ENCODE results near the gene ITGA8.
"Not testable (repeated sequence)": the region's sequence is repeated elsewhere in the genome, so short reads cannot be mapped to it uniquely, and the experiment has no call there.

ITGA8 gene

DNA sequence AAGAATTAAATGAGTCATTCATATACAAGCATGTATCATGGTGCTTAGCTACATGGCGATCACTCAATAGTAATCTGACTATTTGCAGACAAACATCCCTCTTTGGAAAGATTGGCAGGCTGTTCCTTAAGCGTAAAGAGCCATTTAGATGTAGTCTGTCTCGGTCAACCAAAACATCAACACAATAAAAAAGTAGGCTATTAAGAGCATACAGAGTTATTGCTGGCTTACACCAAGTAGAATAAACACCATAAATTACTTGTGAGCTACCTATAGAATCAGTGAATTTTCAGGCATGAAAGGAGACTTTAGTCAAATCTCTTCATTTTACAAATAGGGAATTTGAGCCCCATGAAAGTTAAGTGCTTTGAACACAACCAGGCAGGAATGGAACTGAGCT, 176.9 kb downstream of the ITGA8 start:
- Mint-ChIP-seq H3K4me3 (no peak overlapping the region), H3K27me3 (peaks cover 8% of the 10 kb centered on the region), H3K27ac (no peak overlapping the region), H3K36me3 (no peaks in the 10 kb centered on the region), H3K4me1 (no peaks in the 10 kb centered on the region), H3K9me3 (peaks cover 25% of the 10 kb centered on the region)
- no peak for ATAC-seq

DNA sequence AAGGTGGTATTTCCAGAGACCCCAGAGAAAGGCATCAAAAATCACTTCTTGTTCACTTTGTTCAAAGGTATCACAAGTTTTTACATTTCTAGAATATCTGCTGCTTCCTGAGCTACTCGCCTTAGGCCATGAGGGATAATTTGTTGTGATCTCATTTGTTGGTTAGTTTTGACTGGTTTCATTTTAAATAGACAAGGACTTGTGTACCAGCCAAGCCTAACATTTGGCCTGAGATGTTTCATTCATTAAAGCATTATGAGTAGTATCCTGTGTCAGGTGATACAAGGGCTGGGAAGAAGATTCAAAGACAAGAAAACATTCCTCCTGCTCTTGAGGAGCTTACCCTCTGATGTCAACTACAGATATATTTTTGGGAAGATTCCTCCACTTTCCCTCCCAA, 178.3 kb downstream of the ITGA8 start:
- no peak for ATAC-seq

DNA sequence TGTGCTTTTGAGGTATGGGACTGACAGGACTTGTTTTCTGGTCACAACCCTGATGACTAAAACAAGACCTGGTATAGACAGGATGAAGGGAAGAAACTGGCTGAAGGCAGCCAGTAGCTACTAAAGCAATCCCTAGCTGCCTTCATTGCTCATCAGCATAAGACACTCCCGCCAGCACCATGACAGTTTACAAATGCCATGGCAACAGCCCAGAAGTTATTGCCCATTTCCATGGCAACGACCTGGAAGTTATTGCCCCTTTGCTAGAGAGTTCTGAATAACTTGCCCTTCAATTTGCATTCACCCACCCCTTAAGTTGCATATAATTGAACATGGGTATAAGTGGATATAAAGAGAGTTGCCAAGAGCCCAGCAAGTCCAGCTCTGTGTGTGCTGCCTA, 179.0 kb downstream of the ITGA8 start:
- H3K4me1 Mint-ChIP-seq = no peaks in the 10 kb centered on the region
- no peak overlapping the region for H3K4me3 Mint-ChIP-seq
- H3K27ac Mint-ChIP-seq = no peak overlapping the region
- no peak for ATAC-seq
- H3K36me3 Mint-ChIP-seq = no peaks in the 10 kb centered on the region
- H3K27me3 Mint-ChIP-seq = no peaks in the 10 kb centered on the region
- peaks cover 17% of the 10 kb centered on the region for H3K9me3 Mint-ChIP-seq

More for the DNA sequence above, 178.3 kb downstream of the ITGA8 start:
- no peak overlapping the region for H3K4me3 Mint-ChIP-seq
- peaks cover 4% of the 10 kb centered on the region for H3K27me3 Mint-ChIP-seq
- no peaks in the 10 kb centered on the region for H3K4me1 Mint-ChIP-seq
- no peaks in the 10 kb centered on the region for H3K36me3 Mint-ChIP-seq
- peaks cover 21% of the 10 kb centered on the region for H3K9me3 Mint-ChIP-seq
- no peak overlapping the region for H3K27ac Mint-ChIP-seq

DNA sequence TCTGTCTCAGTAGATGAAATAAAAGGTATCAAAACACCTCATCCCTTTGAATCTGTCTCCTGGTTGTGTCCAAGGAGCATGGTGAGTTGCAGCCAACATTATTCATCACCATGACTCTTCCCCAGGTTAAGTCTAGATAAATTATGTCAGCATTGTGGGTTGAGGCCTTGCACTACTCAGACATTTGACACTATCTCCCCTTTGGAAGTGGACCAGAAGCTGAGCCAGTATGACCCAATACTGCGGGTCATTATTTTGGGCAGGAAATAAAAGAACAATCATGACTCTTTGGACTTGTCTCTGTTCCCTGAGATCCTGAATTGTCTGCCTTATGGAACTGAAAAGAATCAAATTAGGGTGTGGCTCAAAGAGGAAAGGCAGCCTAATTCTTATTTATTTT, 180.5 kb downstream of the ITGA8 start:
- no peaks in the 10 kb centered on the region for H3K27me3 Mint-ChIP-seq
- peaks cover 11% of the 10 kb centered on the region for H3K9me3 Mint-ChIP-seq
- no peaks in the 10 kb centered on the region for H3K36me3 Mint-ChIP-seq
- no peaks in the 10 kb centered on the region for H3K4me1 Mint-ChIP-seq
- no peak for ATAC-seq
- no peak overlapping the region for H3K27ac Mint-ChIP-seq
- H3K4me3 Mint-ChIP-seq = no peak overlapping the region

DNA sequence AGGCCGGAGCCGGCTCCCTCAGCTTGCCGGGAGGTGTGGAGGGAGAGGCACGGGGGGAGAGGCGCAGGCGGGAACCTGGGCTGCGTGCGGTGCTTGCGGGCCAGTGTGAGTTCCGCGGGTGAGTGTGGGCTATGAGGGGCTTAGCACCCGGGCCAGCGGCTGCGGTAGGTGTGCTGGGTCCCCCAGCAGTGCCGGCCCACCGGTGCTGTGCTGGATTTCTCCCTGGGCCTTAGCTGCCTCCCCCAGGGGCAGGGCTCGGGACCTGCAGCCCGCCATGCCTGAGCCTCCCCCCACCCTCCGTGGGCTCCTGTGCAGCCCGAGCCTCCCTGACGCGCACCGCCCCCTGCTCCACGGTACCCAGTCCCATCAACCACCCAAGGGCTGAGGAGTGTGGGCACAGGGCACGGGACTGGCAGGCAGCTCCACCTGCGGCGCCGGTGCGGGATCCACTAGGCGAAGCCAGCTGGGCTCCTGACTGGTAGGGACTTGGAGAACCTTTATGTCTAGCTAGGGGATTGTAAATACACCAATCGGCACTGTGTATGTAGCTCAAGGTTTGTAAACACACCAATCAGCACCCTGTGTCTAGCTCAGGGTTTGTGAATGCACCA, 184.7 kb downstream of the ITGA8 start:
- not testable (repeated sequence) for H3K27ac Mint-ChIP-seq, H3K9me3 Mint-ChIP-seq, H3K4me1 Mint-ChIP-seq, H3K27me3 Mint-ChIP-seq, H3K4me3 Mint-ChIP-seq, H3K36me3 Mint-ChIP-seq, ATAC-seq

DNA sequence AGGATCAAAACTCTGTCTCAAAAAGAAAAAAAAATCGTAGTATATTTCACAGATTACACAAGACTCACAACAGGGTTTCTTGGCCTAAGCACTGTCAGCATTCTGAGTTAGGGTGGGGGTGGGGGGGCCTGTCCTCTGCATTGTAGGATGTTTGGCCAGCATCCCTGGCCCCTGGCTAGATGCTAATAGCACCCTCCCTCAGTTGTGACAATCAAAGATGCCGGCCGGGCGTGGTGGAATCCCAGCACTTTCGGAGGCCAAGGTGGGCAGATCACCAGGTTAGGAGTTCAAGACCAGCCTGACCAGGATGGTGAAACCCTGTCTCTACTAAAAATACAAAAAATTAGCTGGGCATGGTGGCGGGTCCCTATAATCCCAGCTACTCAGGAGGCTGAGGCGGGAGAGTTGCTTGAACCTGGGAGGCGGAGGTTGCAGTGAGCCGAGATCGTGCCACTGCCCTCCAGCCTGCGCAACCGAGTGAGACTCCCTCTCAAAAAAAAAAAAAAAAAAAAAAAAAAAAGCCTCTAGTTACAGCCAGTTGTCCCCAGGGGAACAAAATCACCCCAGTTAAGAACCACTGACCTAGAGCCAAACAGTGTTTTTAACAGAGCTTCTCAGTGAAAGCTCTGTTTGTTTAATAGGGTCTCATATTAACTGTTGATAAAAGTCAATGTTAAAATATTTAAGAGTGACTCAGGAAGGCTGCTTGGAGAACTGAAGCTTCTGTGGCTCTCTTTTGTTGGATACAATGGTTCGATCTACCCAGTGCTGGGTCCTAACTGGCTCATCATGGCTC, 187.6 kb downstream of the ITGA8 start:
- H3K9me3 Mint-ChIP-seq = peaks cover 3% of the 10 kb centered on the region
- H3K27me3 Mint-ChIP-seq = peaks cover 9% of the 10 kb centered on the region
- H3K36me3 Mint-ChIP-seq = no peaks in the 10 kb centered on the region
- no peak for ATAC-seq
- no peaks in the 10 kb centered on the region for H3K4me1 Mint-ChIP-seq
- H3K4me3 Mint-ChIP-seq = no peak overlapping the region
- H3K27ac Mint-ChIP-seq = no peak overlapping the region

DNA sequence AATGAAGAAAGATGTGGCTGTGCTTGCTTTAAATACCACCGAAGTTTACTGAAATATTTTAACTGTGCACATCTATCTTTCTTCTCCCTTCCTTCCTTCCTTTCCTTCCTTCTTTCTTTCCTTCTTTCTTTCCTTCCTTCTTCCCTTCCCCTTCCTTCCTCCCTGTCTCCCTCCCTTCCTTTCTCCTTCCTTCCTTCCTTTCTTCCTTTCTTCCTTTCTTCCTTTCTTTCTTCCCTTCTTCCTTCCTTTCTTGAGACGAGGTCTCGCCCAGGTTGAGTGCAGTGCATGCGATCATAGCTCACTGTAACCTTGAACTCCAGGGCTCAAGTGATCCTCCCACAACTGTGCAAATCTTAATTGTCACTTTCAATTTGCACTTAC, 190.9 kb downstream of the ITGA8 start:
- H3K4me3 Mint-ChIP-seq = no peak overlapping the region
- no peaks in the 10 kb centered on the region for H3K4me1 Mint-ChIP-seq
- H3K9me3 Mint-ChIP-seq = peaks cover 3% of the 10 kb centered on the region
- no peak overlapping the region for H3K27ac Mint-ChIP-seq
- H3K27me3 Mint-ChIP-seq = peaks cover 9% of the 10 kb centered on the region
- H3K36me3 Mint-ChIP-seq = no peaks in the 10 kb centered on the region
- ATAC-seq = no peak

DNA sequence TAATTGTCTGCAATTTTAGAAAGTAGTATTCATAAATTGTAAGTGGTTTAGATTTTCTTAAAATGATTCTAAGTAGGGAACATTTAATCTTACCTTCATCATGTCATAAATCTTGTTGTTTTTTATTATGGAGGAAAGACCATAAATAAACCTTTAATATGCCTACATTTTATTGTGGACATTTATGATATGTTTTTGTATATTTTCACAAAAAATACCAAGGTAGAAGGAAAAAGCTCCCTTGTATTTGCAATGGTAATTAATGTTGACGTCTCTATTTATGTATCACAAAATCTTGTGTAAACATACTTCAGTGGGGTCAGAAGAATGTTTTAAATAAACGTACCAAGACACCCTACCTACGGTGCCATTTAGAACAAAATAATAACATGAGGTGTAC, 193.0 kb downstream of the ITGA8 start:
- Mint-ChIP-seq H3K27ac (no peak overlapping the region), H3K27me3 (peaks cover 9% of the 10 kb centered on the region), H3K4me3 (no peak overlapping the region), H3K4me1 (no peaks in the 10 kb centered on the region), H3K9me3 (peaks cover 3% of the 10 kb centered on the region), H3K36me3 (no peaks in the 10 kb centered on the region)
- no peak for ATAC-seq

DNA sequence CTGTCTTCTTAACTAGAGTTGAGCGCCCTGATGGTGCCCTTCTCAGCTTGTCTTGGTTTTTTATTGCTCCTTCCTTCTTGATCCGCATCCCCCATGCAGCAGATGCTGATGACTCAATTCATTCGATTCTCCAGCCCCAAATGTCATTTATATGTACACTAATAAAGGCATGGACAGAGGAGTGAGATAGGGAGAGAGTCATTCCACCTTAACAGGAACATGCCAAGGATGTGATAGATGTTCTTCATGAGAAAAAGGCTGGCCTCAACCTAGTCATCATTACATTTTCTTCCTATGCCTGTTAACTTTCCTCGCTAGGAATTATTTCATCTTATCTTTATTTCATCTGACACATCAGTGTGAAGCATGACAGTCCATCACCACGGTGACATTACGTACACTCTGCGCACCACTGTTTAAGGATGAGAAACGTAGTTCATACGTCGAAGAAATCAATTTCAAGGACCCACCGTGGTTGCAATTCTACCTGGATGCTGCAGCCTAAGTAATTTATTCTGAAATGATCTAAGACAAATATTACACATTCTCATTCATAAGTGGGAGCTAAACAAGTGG, 198.3 kb downstream of the ITGA8 start:
- Mint-ChIP-seq H3K9me3 (peaks cover 3% of the 10 kb centered on the region), H3K4me1 (no peaks in the 10 kb centered on the region), H3K27ac (no peak overlapping the region), H3K4me3 (no peak overlapping the region), H3K36me3 (no peaks in the 10 kb centered on the region), H3K27me3 (no peaks in the 10 kb centered on the region)
- no peak for ATAC-seq

DNA sequence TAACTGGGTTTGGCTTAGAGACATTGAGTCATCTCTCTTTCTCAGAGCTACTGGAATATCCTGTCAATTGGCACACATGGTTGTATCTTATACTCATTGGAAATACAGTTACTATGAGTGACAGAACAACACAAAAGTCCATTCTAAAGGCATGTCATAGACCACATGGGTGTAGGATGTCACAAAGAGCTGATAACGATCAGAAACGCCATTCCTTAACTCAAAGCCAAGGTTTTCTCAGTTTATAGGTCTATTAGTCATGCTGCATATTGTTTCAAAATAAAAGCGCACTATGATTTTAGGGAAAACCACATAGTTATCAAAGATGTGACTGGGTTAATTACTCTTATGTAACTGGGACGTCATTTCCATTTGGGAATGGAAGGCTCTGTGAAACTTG, 201.5 kb downstream of the ITGA8 start:
- no peaks in the 10 kb centered on the region for H3K36me3 Mint-ChIP-seq
- H3K9me3 Mint-ChIP-seq = peaks cover 3% of the 10 kb centered on the region
- H3K4me1 Mint-ChIP-seq = no peaks in the 10 kb centered on the region
- H3K27me3 Mint-ChIP-seq = no peaks in the 10 kb centered on the region
- H3K27ac Mint-ChIP-seq = no peak overlapping the region
- H3K4me3 Mint-ChIP-seq = no peak overlapping the region
- ATAC-seq = no peak

DNA sequence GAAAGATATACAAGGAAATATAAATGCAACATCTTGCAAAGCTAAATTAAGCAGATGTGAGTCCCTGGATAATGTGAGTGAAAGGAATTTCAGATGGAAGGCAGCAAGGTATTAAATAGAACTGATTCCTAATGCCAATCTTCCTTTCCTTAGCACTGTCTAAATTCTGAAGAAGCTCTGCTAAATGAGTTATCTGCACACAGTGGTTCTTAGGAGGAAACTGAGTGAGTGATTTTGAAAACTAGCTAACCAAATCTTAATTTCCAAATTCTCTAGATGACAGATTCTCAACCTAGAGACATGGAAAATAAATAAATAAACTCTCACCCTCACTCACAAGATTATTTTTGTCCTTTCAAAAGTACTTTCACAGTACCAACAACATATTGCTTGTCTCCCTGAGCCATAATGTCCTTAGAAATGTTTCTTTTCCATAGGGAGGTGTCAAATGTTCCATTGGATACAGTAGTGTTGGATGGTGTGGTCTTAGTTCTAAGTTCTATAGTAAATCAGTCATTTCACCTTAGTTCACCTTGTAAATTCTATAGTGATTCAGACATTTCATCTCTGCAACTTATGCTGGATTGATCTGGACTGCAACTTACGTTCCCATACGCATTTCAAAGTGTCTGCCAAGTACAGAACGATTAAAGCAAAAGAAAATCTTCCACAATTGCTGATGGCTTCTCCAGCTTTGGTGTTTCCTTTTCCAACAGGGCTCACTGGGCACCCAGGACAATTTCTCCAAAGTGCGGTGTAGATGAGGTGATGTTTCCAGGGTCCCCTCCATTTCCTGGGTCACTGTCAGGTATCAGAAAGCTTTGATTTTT, 203.3 kb downstream of the ITGA8 start:
- Mint-ChIP-seq H3K4me3 (no peak overlapping the region), H3K4me1 (no peaks in the 10 kb centered on the region), H3K27ac (no peak overlapping the region), H3K36me3 (no peaks in the 10 kb centered on the region), H3K27me3 (no peaks in the 10 kb centered on the region), H3K9me3 (peaks cover 3% of the 10 kb centered on the region)
- ATAC-seq = no peak

DNA sequence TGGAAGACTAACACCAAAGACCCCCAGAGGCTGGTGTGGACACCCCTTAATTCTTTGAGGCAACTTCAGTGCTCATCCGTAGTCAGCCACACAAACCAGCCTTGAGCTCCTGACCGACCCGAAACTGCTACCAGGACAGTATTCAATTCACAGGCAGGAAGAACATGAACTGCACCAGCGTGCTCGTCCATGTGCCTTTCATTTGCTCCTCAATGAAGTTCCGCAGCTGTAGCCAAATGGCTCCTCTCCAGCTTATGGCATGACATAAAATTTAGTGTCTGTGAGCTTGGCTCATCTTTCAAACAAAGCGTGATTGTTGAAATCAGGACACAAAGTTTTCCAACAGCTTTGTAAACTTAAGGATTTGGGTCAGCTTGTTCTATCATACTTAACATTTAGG, 204.5 kb downstream of the ITGA8 start:
- Mint-ChIP-seq H3K36me3 (no peaks in the 10 kb centered on the region), H3K4me3 (no peak overlapping the region), H3K4me1 (no peaks in the 10 kb centered on the region), H3K9me3 (peaks cover 1% of the 10 kb centered on the region), H3K27ac (no peak overlapping the region), H3K27me3 (no peaks in the 10 kb centered on the region)
- ATAC-seq = no peak

DNA sequence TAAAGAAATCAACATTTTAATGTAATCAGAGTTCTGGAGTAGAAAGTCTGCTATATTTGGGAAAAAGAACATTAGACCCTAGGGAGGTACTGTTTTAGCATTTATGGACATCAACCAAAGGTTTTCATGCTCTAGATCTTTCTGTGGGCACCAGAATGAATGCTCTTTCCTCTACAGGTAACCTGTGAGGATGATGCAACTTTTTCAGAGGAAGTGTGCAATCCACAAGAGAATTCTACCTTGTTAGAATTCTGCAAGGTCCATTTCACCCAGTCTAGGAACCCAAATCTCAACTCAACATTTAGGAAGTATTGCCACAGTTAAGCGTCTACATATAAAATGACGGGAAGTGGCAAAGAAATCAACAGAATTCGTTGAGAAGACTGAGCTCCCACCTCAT, 208.8 kb downstream of the ITGA8 start:
- peaks cover 3% of the 10 kb centered on the region for H3K9me3 Mint-ChIP-seq
- H3K27ac Mint-ChIP-seq = no peak overlapping the region
- H3K36me3 Mint-ChIP-seq = no peaks in the 10 kb centered on the region
- no peaks in the 10 kb centered on the region for H3K4me1 Mint-ChIP-seq
- no peak for ATAC-seq
- no peak overlapping the region for H3K4me3 Mint-ChIP-seq
- no peaks in the 10 kb centered on the region for H3K27me3 Mint-ChIP-seq

DNA sequence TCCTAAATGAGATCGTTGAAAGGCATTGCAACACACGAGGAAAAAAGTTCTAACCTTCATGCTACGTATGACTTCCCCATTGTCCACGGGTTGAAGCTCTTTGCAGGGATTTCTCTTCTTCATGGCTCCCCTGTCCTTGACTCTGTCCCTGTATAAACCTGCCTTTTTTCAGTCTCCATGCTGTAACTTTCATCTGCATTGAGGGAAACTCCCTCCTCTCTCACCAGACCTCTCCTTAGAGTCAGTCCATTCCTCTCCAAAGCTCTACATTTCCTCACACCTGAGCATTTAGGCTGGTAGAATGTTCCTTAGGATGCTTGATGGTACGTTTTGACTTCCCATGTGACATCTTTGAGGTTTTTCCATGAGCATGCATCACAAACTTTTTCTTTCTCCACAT, 214.4 kb downstream of the ITGA8 start:
- H3K36me3 Mint-ChIP-seq = no peaks in the 10 kb centered on the region
- no peaks in the 10 kb centered on the region for H3K27me3 Mint-ChIP-seq
- H3K9me3 Mint-ChIP-seq = peaks cover 10% of the 10 kb centered on the region
- no peak overlapping the region for H3K4me3 Mint-ChIP-seq
- H3K4me1 Mint-ChIP-seq = no peaks in the 10 kb centered on the region
- no peak for ATAC-seq
- no peak overlapping the region for H3K27ac Mint-ChIP-seq

DNA sequence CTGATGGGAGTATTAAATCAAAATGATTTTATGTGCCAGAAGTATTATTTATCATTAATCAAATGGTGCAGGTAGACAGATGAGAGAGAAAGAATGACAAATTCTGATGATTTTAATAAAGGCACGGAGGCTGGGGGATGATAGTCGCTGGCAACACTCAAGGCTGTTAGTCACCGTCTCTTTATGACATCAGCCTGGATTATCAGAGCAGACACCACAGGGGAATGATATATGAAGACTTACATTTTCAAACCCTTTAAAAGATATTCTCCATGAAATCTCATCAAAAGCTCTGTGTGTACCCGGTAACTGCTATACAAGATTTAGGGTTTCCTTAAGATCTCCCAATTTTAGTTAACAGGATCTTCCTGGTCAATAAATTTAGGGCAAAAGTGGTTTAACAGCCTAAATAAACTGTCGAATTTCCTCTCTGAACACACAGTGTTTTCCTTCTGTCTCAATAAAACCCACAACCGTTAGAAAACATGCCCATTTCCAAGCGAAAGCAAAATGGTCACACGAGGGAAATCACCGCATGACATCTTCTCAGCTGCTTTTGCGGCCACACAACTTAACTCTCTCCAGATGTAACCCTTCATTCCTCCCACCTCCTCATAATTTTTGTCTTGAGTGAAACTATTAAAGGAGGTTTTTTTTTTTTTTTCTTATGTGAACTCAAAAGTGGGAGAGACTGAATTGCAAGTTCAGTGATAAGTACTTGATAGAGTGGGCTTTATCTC, 215.5 kb downstream of the ITGA8 start:
- Mint-ChIP-seq H3K27ac (no peak overlapping the region), H3K4me3 (no peak overlapping the region), H3K36me3 (no peaks in the 10 kb centered on the region), H3K9me3 (peaks cover 10% of the 10 kb centered on the region), H3K27me3 (no peaks in the 10 kb centered on the region), H3K4me1 (no peaks in the 10 kb centered on the region)
- ATAC-seq = no peak

All from stimulated activated memory B cell treated with anti-CD40 and anti-IgM and Interleukin-4, amounts not matched to agents 10 μg/mL and 1 μg/mL and 100 μg/mL, for 72 hours (primary cell).